NCI-H226 (cell line): ENCODE results near the gene GHDC.
"Not testable (repeated sequence)": the region's sequence is repeated elsewhere in the genome, so short reads cannot be mapped to it uniquely, and the experiment has no call there.

Experiments used
- DNase-seq: peaks from one replicate; pipeline ENCODE4 v3.0.0-alpha.2; 2015

The GHDC gene

DNA sequence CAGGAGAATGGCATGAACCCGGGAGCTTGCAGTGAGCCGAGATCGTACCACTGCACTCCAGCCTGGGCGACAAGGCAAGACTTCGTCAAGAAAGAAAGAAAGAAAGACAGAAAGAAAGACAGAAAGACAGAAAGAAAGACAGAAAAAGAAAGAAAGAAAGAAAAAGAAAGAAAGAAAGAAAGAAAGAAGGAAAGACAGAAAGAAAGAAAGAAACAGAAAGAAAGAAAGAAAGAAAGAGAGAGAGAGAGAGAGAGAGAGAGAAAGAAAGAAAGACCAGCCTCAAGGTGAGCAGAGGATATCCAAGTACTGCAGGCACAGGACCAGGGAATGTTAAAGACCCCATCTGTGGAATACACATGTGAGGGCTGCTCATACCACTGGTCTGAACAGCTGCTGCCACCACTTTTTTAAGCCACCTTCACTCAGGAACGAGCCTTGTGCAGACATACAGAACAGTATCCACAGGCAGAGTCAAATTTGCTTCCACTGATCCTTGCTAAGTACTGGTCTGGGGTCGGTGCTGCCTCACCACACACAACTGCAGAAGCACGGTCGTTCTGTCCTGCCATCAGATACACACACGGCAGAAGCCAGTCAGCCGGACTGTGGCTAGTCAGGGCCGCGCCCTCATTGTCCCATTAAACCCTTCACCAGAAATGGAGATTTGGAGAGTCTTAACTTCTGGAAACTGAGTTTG, 47.2 kb downstream of the GHDC start:
- no peak for DNase-seq

DNA sequence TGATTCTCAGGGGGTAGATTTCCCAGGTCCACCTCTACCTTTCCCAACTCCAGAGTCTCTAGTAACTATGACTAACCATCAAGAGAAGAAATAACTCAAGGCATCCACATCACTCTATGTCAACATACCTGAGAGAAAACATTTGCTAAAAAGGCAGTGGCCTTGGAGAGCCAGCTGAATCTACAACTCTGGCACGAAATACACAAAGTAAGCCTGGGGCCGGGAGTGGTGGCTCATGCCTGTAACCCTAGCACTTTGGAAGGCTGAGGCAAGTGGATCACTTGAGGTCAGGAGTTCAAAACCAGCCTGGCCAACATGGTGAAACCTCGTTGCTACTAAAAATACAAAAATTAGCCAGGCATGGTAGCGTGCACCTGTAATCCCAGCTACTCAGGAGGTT, 51.2 kb downstream of the GHDC start:
- DNase-seq = not testable (repeated sequence)

DNA sequence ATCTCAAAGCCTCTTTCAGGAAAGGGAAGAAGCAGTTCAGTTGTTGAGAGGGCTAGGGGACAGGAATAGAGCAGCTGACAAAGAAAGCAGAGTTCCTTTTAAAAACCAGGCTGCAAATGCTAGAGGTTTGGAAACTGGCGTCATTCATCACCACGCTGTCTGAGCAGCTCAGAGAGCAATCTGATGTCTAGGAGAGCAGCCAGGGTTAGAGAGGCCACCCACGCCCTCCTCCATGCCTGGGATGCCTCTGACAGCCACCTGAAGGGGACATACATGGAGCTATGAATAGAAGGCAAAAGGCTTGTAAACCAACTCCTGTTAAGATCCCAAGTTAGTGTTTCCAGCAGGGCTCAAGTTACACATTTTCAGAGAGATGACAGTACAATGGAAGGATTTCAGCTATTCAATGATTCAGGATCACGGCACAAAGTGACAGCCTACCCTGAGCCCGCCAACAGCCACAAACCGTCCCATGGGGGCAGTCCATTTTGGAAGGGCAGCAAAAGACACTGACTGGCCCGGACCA, 51.9 kb downstream of the GHDC start:
- no peak for DNase-seq

DNA sequence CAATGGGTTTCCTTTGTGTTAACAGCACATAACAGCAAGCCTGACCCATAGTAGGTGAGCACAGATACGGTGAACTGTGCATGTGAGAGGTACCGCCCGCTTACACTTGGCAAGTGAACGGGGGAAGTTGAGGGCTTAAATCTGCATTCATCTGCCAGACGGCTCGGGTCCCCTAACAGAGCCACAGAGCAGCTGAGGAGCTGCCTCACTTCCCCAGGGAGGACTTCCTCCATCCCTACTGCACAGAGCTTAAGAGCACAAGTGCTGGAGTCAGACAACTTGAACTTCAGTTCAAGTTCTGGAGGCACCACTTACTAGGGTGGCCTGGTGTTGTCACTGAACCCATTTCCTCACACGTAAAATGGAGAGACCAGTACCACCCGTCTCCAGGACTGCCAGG, 52.9 kb downstream of the GHDC start:
- DNase-seq = no peak

DNA sequence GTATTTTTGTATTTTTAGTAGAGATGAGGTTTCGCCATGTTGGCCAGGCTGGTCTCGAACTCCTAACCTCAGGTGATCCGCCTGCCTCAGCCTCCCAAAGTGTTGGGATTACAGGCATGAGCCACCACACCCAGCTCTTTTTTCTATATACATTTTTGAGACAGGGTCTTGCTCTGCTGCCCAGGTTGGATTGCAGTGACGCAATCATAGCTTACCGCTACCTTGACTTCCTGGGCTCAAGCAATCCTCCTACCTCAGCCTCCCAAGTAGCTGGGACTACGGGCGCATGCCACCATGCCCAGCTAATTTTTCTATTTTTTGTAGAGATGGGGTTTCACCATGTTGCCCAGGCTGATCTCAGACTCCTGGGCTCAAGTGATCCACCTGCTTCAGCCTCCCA, 53.6 kb downstream of the GHDC start:
- not testable (repeated sequence) for DNase-seq
